GM12878 (cell line): Measurements from ENCODE around the gene SUPT3H. TPM values are rescaled to one million over a fixed set of nuclear protein-coding genes. Genes with fewer than 3 reads are reported as not detected.

ENCODE experiments used
- ATAC-seq: fragments of 200-7000 bp; cut with Tn5 transposase; 3 replicates; pipeline ENCODE4 v1.9.1; 2020; ENCODE audit warnings: mild to moderate bottlenecking, moderate library complexity
- BruUV-seq: library from RNA; stranded (reverse); fragments of 400-500 nt; replicated peaks from 2 replicates; lab custom pipeline; 2021; lab: Mats Ljungman, UMichigan
- CTCF ChIA-PET: fragments of 300-600 bp; sonication (Branson Sonifier 250); formaldehyde crosslinking; extraction: SDS; loops from one replicate; lab custom pipeline; 2021; ENCODE audit warnings: inconsistent platforms; lab: Yijun Ruan, JAX
- POLR2A ChIA-PET: fragments of 350-600 bp; formaldehyde crosslinking; extraction: SDS; loops from one replicate; lab custom pipeline; 2021; ENCODE audit warnings: inconsistent platforms; lab: Charles Lee
- RAD21 ChIA-PET: fragments of 300-600 bp; sonication (Branson Sonifier 250); formaldehyde crosslinking; loops from one replicate; lab custom pipeline; 2023; ENCODE audit warnings: antibody characterized with exemption; ENCODE audit not compliant: unreplicated experiment; lab: Charles Lee
- SMC1A ChIA-PET: fragments of 300-600 bp; sonication (Branson Sonifier 250); formaldehyde crosslinking; loops from one replicate; lab custom pipeline; 2023; ENCODE audit not compliant: unreplicated experiment, uncharacterized antibody; lab: Charles Lee
- DNase-seq: peaks from one replicate; pipeline ENCODE4 v3.0.0-alpha.2; 2011; ENCODE audit warnings: low read depth, low spot score
- FAIRE-seq: peaks from 3 replicates; lab custom pipeline; 2011; peaks lifted over from hg19 to GRCh38; lab: Jason Lieb, UNC
- H2AFZ ChIP-seq: 2 replicates; pipeline ENCODE4 v1.6.0; 2011; ENCODE audit warnings: low read depth, low read length, control low read depth; ENCODE audit not compliant: control insufficient read depth
- H3K27ac ChIP-seq: 2 replicates; pipeline ENCODE4 v1.5.1; 2011; ENCODE audit warnings: control low read depth; ENCODE audit not compliant: control insufficient read depth, insufficient read depth
- H3K27me3 ChIP-seq, 2 experiments: replicated peaks in 1 of 2; 2 replicates each; pipeline versions ENCODE4 v1.6.0 to v1.6.1; 2011; ENCODE audit warnings: low read length in 1 of 2; ENCODE audit not compliant: control insufficient read depth in 2 of 2, insufficient read depth in 2 of 2
- H3K36me3 ChIP-seq, 2 experiments: 2 replicates each; pipeline ENCODE4 v1.5.1; 2011; ENCODE audit warnings: low read length in 1 of 2; ENCODE audit not compliant: control insufficient read depth in 2 of 2, insufficient read depth in 2 of 2
- H3K4me1 ChIP-seq: 2 replicates; pipeline ENCODE4 v1.6.1; 2011; ENCODE audit warnings: mild to moderate bottlenecking, low read length, moderate library complexity, mixed read lengths; ENCODE audit not compliant: control insufficient read depth, insufficient read depth
- H3K4me2 ChIP-seq: 2 replicates; pipeline ENCODE4 v1.6.0; 2011; ENCODE audit warnings: control low read depth; ENCODE audit not compliant: control insufficient read depth, insufficient read depth
- H3K4me3 ChIP-seq: fragments of 200-600 bp; sonication (generic); 2 replicates; pipeline ENCODE4 v1.5.1; 2016
- H3K79me2 ChIP-seq: 2 replicates; pipeline ENCODE4 v1.6.0; 2011; ENCODE audit warnings: low read length; ENCODE audit not compliant: control insufficient read depth, insufficient read depth
- H3K9ac ChIP-seq: 2 replicates; pipeline ENCODE4 v1.8.0; 2011; ENCODE audit warnings: low read length, control low read depth, mixed read lengths; ENCODE audit not compliant: control insufficient read depth, insufficient read depth
- H3K9me3 ChIP-seq: replicated peaks from 3 replicates; pipeline ENCODE4 v1.5.1; 2011; ENCODE audit warnings: mild to moderate bottlenecking, low read length; ENCODE audit not compliant: control insufficient read depth, insufficient read depth
- H4K20me1 ChIP-seq: 2 replicates; pipeline ENCODE4 v1.6.0; 2011; ENCODE audit not compliant: control insufficient read depth, insufficient read depth
- CREB1 ChIP-seq: IDR thresholded peaks from 2 replicates; pipeline ENCODE4 v1.6.1; 2012; ENCODE audit warnings: low read depth, mild to moderate bottlenecking, inconsistent platforms
- DPF2 ChIP-seq: fragments of 450-650 bp; IDR thresholded peaks from 2 replicates; pipeline ENCODE4 v1.6.1; 2017; ENCODE audit warnings: mild to moderate bottlenecking
- EGR1 ChIP-seq, 2 experiments: IDR thresholded peaks; 1 replicate in 1 of 2; 2 replicates in 1 of 2; pipeline ENCODE4 v1.6.1; 2011 to 2012; ENCODE audit warnings: low read depth in 2 of 2, low read length in 2 of 2, borderline replicate concordance in 1 of 2, mild to moderate bottlenecking in 1 of 2, moderate library complexity in 1 of 2
- EP300 ChIP-seq, 2 experiments: fragments of 150-350 bp in 1 of 2; IDR thresholded peaks; 2 replicates each; pipeline ENCODE4 v1.6.1; 2011 to 2012; ENCODE audit warnings: low read depth in 2 of 2, low read length in 2 of 2, borderline replicate concordance in 1 of 2, improper control_type of control experiment in 1 of 2, inconsistent platforms in 1 of 2; ENCODE audit not compliant: control insufficient read depth in 1 of 2
- HDGF ChIP-seq: fragments of 450-650 bp; IDR thresholded peaks from 2 replicates; pipeline ENCODE4 v1.6.1; 2016; ENCODE audit warnings: antibody characterized with exemption
- HSF1 ChIP-seq: fragments of 150-350 bp; IDR thresholded peaks from 2 replicates; pipeline ENCODE4 v1.6.1; 2014; ENCODE audit warnings: mild to moderate bottlenecking, low read depth, low read length
- MEF2A ChIP-seq: IDR thresholded peaks from 2 replicates; pipeline ENCODE4 v1.6.1; 2011; ENCODE audit warnings: low read depth, mild to moderate bottlenecking, low read length, moderate library complexity; ENCODE audit not compliant: insufficient read depth
- NR2C2 ChIP-seq: IDR thresholded peaks from 2 replicates; pipeline ENCODE4 v1.6.1; 2011; ENCODE audit warnings: borderline replicate concordance, low read depth; ENCODE audit not compliant: control insufficient read depth, insufficient read length
- RFX5 ChIP-seq: IDR thresholded peaks from 2 replicates; pipeline ENCODE4 v1.6.1; 2011; ENCODE audit warnings: low read depth, low read length, improper control_type of control experiment
- SIN3A ChIP-seq: IDR thresholded peaks from 2 replicates; pipeline ENCODE4 v1.6.1; 2012; ENCODE audit warnings: low read depth, low read length, improper control_type of control experiment
- SREBF1 ChIP-seq: IDR thresholded peaks from 2 replicates; pipeline ENCODE4 v1.6.1; 2012; ENCODE audit warnings: mild to moderate bottlenecking, low read length
- SREBF2 ChIP-seq: IDR thresholded peaks from 2 replicates; pipeline ENCODE4 v1.6.1; 2012; ENCODE audit warnings: mild to moderate bottlenecking, low read length
- STAT3 ChIP-seq: IDR thresholded peaks from 2 replicates; pipeline ENCODE4 v1.6.1; 2011; ENCODE audit warnings: low read depth, low read length, improper control_type of control experiment
- USF2 ChIP-seq: IDR thresholded peaks from 2 replicates; pipeline ENCODE4 v1.6.1; 2011; ENCODE audit warnings: low read depth, low read length, improper control_type of control experiment, borderline replicate concordance
- WRNIP1 ChIP-seq: IDR thresholded peaks from 2 replicates; pipeline ENCODE4 v1.6.1; 2011; ENCODE audit warnings: low read depth, low read length, improper control_type of control experiment, borderline replicate concordance
- YBX1 ChIP-seq: fragments of 450-650 bp; IDR thresholded peaks from 2 replicates; pipeline ENCODE4 v1.6.1; 2016; ENCODE audit warnings: antibody characterized with exemption
- ZZZ3 ChIP-seq: IDR thresholded peaks from 2 replicates; pipeline ENCODE4 v1.6.1; 2011; ENCODE audit warnings: low read depth; ENCODE audit not compliant: control insufficient read depth, insufficient read length
- WGBS: methylation state at CpG from one replicate; pipeline ENCODE4 v1.1.6; 2016; ENCODE audit warnings: low lambda C conversion rate; ENCODE audit not compliant: insufficient replicate concordance, insufficient coverage; ENCODE audit errors: missing lambda C conversion rate; 5-methylcytosine and 5-hydroxymethylcytosine counted together
- in situ Hi-C: fragments of 300-500 bp; cut with MboI; formaldehyde crosslinking; loops from 9 replicates; pipeline ENCODE4 v1.14.3; 2018; ENCODE audit warnings: mixed read lengths
- intact Hi-C: fragments of 100-400 bp; cut with micrococcal nuclease; formaldehyde crosslinking; loops from one replicate; pipeline ENCODE4 v1.14.2; 2022; ENCODE audit not compliant: unreplicated experiment
- polyA plus RNA-seq, 11 experiments: library from polyadenylated mRNA; depleted of rRNA in 4 of 11; unstranded in 6 of 11; stranded (reverse) in 5 of 11; fragments of >200 nt; fragmentation: Nextera tagmentation in 4 of 11; fragmentation: Illumina TruSeq in 1 of 11; extraction: Ambion mirVana in 4 of 11; extraction: Trizol in 1 of 11; gene quantifications; 1 replicate in 1 of 11; 2 replicates in 10 of 11; pipeline versions ENCODE4 v1.2.1 to v1.2.3, GENCODE V29; 2011 to 2016; ENCODE audit warnings: inconsistent platforms in 2 of 11, missing spikeins in 2 of 11, low read depth in 1 of 11
- total RNA-seq, 4 experiments: library from RNA; depleted of rRNA in 3 of 4; stranded (reverse); fragments of >200 nt in 3 of 4; fragmentation: Illumina TruSeq in 1 of 4; extraction: Trizol in 1 of 4; gene quantifications; 2 replicates each; pipeline versions ENCODE4 v1.2.1 to v1.2.3, GENCODE V29; 2013 to 2021
- TF ChIP-seq, protein P1 (sequence below): fragments of 450-650 bp; IDR thresholded peaks from 2 replicates; pipeline ENCODE4 v1.6.1; 2017; ENCODE audit warnings: mild to moderate bottlenecking, moderate library complexity

SUPT3H gene
- total and polyA plus RNA-seq, 10 of the 15 experiments (the other 5 are each of a cell fraction or from before 2014, with no cell fraction given): 0.51 to 3.7 (median 2.0) TPM

DNA sequence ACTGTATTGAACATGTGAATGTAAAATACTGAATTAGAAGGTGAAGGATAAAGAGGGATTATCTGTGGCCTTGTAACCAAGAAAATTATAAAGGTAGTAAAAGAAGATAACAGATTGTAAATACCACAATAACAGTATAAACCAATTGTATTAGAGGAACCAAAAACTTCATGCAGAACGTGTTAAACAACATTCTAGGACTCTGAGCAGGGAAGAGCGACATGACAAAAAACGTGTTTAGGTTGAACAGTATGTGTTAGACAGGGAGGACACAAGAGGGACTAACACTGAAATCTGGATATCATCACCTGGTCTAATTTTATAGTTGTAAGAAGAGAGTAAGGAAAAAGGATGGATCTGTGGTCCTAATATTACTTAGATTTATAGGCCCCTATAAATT, 308.6 kb downstream of the SUPT3H start:
- no peak overlapping the region for H3K27ac ChIP-seq
- H3K4me1 ChIP-seq: no peaks in the 10 kb centered on the region
- no peak for ATAC-seq
- in situ Hi-C loops: no loop called here
- no peaks in the 10 kb centered on the region for H3K36me3 ChIP-seq
- DNase-seq: no peak
- RAD21 ChIA-PET: no interaction called here
- no peak overlapping the region for H2AFZ ChIP-seq
- no peaks in the 10 kb centered on the region for H3K27me3 ChIP-seq
- POLR2A ChIA-PET: no interaction called here
- intact Hi-C loops: no loop called here
- H3K9me3 ChIP-seq: no peaks in the 10 kb centered on the region
- no peak for FAIRE-seq
- SMC1A ChIA-PET: no interaction called here
- CTCF ChIA-PET: no interaction called here
- H3K4me3 ChIP-seq: no peak overlapping the region
- H4K20me1 ChIP-seq: no peaks in the 10 kb centered on the region
- H3K9ac ChIP-seq: no peak overlapping the region
- 38% methylated on average over 3 of the region's 3 CpGs for WGBS
- no TSS peak for BruUV-seq
- H3K79me2 ChIP-seq: no peaks in the 10 kb centered on the region
- H3K4me2 ChIP-seq: no peak overlapping the region
- TF ChIP-seq EGR1 (IDR thresholded peaks at IDR 0.05; ENCODE audit: borderline replicate concordance in 1 of 2, low read depth in 2 of 2, low read length in 2 of 2) (no peak), WRNIP1 (no peak), RFX5 (no peak), YBX1 (no peak), STAT3 (no peak), NR2C2 (no peak), EP300 (IDR thresholded peaks at IDR 0.05; ENCODE audit: borderline replicate concordance in 1 of 2, control insufficient read depth in 1 of 2, low read depth in 2 of 2, low read length in 2 of 2) (no peak), HSF1 (no peak), CREB1 (no peak), ZZZ3 (no peak), HDGF (no peak), SREBF1 (no peak), SIN3A (no peak), SREBF2 (no peak), MEF2A (no peak), DPF2 (no peak), USF2 (no peak)
- TF ChIP-seq, protein P1, sequence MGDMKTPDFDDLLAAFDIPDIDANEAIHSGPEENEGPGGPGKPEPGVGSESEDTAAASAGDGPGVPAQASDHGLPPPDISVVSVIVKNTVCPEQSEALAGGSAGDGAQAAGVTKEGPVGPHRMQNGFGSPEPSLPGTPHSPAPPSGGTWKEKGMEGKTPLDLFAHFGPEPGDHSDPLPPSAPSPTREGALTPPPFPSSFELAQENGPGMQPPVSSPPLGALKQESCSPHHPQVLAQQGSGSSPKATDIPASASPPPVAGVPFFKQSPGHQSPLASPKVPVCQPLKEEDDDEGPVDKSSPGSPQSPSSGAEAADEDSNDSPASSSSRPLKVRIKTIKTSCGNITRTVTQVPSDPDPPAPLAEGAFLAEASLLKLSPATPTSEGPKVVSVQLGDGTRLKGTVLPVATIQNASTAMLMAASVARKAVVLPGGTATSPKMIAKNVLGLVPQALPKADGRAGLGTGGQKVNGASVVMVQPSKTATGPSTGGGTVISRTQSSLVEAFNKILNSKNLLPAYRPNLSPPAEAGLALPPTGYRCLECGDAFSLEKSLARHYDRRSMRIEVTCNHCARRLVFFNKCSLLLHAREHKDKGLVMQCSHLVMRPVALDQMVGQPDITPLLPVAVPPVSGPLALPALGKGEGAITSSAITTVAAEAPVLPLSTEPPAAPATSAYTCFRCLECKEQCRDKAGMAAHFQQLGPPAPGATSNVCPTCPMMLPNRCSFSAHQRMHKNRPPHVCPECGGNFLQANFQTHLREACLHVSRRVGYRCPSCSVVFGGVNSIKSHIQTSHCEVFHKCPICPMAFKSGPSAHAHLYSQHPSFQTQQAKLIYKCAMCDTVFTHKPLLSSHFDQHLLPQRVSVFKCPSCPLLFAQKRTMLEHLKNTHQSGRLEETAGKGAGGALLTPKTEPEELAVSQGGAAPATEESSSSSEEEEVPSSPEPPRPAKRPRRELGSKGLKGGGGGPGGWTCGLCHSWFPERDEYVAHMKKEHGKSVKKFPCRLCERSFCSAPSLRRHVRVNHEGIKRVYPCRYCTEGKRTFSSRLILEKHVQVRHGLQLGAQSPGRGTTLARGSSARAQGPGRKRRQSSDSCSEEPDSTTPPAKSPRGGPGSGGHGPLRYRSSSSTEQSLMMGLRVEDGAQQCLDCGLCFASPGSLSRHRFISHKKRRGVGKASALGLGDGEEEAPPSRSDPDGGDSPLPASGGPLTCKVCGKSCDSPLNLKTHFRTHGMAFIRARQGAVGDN: no peak
